Astrocyte of the cerebellum (primary cell): Measurements from ENCODE around the gene STEAP3.
A peak's percentile ranks its signal among the peaks of the same experiment; 100 is the strongest.

Source experiments
- DNase-seq: peaks from one replicate; pipeline ENCODE4 v3.0.0-alpha.2; 2011; ENCODE audit warnings: low read depth
- H3K4me3 ChIP-seq: 2 replicates; pipeline ENCODE4 v1.5.1; 2011; ENCODE audit warnings: mild to moderate bottlenecking, low read depth, low read length, moderate library complexity
- in situ Hi-C: cut with HindIII; loops from 2 replicates; pipeline ENCODE4 v1.10.0; 2017; ENCODE audit warnings: low sequenced_read_pairs
- TF ChIP-seq, protein P1 (sequence below): IDR thresholded peaks from 2 replicates; pipeline ENCODE4 v1.5.1; 2012; ENCODE audit warnings: low read length, low read depth, moderate library complexity, mild to moderate bottlenecking; ENCODE audit errors: missing control alignments

The STEAP3 gene

DNA sequence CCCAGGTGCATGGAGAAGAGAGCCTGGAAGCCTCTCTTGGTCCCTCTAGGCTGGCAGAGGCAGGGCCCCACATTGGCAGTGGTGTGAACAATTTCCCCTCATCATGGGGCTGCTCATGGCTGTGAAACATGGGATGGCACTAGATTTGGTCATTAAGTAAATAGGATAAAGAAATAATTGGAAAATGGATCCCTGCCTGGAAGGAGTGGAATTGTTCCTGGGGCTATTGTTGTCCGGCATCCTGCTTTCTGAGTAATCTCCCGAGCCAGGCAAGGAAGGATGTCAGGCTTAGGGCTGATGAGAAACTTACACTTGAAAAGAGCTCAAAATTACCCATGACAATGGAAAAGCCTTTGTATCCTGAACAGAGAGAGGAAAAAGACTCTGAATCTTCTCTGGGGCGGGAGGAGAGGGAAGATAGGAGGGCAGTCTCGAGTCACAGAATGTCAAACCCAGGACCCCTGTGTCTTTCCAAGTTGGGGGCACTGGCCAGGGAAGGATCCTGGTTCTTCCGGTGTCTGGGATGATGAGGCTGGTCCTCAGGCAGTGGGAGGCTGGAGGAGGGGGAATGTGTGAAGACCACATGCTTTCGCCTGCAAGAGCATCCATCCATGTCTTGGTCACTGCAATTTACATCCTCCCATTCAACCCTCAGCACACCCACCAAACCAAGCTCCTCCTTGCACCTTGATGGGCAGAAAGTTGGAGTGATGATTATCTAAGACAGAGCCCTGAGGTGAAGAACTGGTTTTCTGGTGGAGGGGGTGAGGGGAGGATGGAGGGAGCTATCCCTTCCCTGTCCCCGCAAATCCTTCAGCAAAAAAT lies 27.1 kb upstream of the STEAP3 start:
- TF ChIP-seq, protein P1, sequence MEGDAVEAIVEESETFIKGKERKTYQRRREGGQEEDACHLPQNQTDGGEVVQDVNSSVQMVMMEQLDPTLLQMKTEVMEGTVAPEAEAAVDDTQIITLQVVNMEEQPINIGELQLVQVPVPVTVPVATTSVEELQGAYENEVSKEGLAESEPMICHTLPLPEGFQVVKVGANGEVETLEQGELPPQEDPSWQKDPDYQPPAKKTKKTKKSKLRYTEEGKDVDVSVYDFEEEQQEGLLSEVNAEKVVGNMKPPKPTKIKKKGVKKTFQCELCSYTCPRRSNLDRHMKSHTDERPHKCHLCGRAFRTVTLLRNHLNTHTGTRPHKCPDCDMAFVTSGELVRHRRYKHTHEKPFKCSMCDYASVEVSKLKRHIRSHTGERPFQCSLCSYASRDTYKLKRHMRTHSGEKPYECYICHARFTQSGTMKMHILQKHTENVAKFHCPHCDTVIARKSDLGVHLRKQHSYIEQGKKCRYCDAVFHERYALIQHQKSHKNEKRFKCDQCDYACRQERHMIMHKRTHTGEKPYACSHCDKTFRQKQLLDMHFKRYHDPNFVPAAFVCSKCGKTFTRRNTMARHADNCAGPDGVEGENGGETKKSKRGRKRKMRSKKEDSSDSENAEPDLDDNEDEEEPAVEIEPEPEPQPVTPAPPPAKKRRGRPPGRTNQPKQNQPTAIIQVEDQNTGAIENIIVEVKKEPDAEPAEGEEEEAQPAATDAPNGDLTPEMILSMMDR = no peak
- in situ Hi-C loops = no loop called here
- no peak for DNase-seq
- no peak overlapping the region for H3K4me3 ChIP-seq

GRCh38 chr2:119197126-119197405 lies 26.6 kb upstream of the STEAP3 start:
- in situ Hi-C loops = no loop called here
- no peak for DNase-seq
- H3K4me3 ChIP-seq = no peak overlapping the region
- TF ChIP-seq, protein P1 = no peak

DNA sequence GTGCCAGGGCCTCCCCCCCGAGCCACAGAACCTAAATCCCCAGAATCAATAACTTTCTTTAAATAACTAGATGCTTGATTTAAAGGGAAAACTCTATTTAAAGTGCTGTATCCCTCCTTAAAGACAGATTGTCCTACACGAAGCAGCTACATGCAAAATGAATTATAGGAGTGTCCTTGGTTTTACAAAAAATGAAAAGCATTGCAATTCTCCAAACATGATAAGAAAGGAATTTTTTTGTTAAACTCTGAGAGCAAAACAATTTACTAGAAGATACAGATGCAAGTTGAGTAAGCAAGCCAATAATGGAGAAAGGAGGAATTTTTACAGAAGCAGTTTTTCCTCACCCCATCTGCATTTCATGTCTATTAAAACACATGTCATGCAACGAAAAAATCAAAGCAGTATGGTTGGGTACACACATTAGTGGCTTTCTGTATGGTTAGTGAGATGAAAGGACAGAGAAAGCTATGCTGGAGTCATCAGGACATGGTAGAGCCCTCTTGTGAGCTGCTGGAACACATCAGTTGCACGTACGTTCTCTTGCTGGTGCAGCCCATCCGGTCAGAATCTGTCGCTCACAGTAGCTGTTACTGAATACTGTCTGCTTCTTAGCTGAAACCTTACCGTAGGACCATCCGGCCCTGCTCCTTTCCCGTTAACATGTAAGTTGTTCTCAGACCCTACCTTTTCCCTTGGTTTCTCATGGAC lies 25.9 kb upstream of the STEAP3 start:
- in situ Hi-C loops = no loop called here
- DNase-seq = no peak
- no peak overlapping the region for H3K4me3 ChIP-seq
- TF ChIP-seq, protein P1 = no peak

DNA sequence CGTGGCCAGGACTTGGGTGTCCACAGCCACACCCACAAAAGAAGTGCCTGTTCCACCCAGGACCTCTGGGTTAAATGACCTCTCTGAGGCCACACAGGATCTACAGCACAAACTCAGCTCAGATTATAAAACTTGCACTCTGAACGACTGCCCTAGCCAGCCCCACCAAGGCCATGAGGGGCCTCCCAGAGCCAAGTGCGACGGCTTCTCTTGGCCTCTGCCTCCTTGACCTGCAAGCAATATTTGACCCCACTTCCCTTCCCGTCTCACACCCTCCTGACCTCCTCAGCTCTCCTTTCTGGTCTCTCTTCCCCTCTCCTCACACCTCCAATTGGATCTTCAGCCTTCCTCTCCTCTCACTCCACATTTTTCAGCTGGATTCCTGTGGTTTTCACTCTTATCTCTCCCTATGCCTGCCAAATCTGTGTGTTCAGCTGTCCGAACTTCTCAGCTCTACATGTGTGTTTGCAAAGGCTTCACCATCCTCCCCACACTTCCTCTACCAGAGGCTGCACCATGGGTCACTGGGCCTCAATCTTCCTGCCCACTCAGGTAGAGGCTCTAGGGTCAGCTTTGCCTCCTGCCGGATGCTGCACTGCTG lies 25.3 kb upstream of the STEAP3 start:
- DNase-seq = peak; percentile 12
- in situ Hi-C loops = no loop called here
- H3K4me3 ChIP-seq = no peak overlapping the region
- TF ChIP-seq, protein P1 = no peak

GRCh38 chr2:119201815-119202214 lies 21.8 kb upstream of the STEAP3 start:
- TF ChIP-seq, protein P1 = no peak
- H3K4me3 ChIP-seq = no peak overlapping the region
- no peak for DNase-seq
- in situ Hi-C loops = no loop called here

DNA sequence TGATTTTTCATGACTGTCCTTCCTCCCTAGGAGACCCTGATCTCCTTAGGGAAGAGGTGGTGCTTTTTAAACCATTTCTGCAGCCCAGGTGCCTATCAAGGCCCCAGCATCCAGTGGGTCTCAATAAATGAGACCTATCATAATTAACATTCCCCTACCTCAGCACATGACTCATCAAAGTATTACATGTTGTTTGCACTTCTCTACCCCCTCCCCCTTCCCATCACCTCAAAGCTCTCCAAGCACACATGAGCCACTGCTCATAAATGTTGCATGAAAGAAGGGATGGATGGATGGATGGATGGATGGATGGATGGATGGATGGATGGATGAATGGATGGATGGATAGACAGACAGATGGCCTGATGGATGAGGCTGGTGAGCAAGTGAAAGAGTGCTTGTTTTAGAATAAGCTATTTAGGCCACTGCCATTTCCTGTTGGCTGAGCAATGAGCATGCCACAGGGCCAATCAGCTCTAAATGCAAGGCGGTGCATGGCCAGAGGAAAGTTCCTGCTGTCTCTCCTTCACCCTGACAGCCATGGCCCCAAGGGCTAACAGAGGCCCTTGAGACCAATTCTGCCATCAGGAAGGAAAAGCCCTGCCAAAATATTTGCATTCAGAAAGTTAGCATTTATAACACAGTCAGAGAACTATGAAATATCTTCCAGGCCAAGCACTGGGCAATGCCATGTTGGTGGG lies 20.9 kb upstream of the STEAP3 start:
- no peak overlapping the region for H3K4me3 ChIP-seq
- in situ Hi-C loops = no loop called here
- TF ChIP-seq, protein P1 = no peak
- DNase-seq = no peak
